IPS-NIHi11 (cell line): ENCODE measurements around the gene YTHDF1.

Source experiments
- DNase-seq: peaks from one replicate; pipeline ENCODE4 v3.0.0; 2012; ENCODE audit warnings: mixed read lengths, low spot score

YTHDF1 gene

DNA sequence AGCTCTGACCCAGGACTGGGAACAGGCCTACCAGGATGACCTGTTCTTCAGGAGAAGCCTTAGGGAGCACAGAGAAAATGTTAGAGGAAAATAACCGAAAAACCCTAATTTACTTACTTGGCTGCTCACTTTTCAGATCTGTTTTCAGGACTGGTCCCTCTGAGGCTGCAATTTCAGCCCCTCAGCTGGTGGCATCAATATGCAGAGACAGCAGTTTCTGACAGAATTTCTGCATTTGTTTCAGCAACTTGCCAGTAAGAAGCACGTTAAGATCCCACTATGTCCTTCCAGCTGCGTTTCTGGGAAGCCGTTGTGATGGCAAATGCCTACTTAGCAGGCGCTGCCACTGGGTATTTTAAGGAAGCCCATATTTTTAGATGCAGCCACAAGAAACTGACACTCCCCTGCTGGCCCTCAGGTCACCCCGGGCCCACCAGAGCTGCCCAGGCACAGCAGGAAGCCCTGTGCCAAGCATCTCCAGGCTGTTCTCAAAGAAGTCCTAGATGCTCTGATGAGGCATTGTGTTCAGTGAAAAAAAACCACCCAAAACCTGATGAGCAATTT lies 7.5 kb downstream of the YTHDF1 start:
- DNase-seq, result no peak

DNA sequence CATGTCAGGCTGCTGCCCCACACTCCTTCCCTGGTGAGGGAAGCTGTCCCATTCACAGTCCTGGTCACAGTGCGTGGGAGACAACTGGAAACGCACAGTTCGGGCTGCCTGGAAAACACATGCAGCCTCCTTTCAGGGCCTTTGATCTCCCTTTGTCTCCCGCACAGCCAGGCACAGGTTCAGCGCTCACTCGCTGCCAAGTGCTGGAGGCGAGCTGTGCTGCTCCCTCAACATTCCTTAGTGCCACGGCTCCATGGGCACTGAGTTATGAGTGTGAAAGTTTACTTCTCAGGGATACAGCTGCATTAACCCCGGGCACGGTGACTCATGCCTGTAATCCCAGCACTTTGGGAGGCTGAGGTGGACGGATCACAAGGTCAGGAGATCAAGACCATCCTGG lies 9.1 kb downstream of the YTHDF1 start:
- no peak for DNase-seq

DNA sequence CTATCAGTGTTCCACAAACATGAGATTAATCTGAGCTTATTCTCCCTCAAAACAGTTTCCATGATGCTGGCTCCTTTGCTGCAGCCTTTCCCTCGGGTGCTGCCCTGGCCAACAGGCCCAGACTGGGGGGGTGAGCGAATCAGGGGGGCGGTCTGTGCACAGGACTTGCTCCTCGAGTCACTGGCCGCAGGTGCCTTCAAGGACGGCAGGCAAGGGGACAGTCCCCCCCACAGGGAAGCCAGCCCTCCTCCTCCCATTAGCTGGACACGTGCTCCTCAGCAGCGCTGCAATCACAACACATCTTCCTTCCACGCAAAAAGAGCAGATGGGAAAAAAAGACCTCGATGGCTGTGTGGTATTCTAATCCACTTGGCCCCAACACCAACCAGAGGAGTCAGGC lies 10.0 kb downstream of the YTHDF1 start:
- no peak for DNase-seq

DNA sequence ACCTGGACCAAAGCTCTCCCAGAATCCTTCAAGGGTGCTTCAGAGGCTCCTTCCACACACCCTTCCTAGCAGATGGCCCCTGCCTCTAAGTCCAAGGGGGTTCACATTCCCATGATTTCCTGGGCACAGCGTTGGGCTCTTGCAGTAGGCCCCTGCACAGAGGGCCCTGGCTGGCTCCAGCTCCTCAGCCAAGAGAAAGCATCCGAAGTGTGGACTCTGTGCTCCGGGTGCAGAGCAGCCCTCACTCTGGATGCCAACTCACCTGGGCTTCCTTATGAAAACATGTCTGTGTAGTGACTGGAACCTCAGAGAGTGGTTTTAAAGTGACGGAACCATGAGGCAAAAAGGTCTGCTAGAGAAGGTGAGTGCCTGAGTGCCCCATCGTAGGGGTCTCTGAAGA lies 11.6 kb downstream of the YTHDF1 start:
- DNase-seq, result no peak

DNA sequence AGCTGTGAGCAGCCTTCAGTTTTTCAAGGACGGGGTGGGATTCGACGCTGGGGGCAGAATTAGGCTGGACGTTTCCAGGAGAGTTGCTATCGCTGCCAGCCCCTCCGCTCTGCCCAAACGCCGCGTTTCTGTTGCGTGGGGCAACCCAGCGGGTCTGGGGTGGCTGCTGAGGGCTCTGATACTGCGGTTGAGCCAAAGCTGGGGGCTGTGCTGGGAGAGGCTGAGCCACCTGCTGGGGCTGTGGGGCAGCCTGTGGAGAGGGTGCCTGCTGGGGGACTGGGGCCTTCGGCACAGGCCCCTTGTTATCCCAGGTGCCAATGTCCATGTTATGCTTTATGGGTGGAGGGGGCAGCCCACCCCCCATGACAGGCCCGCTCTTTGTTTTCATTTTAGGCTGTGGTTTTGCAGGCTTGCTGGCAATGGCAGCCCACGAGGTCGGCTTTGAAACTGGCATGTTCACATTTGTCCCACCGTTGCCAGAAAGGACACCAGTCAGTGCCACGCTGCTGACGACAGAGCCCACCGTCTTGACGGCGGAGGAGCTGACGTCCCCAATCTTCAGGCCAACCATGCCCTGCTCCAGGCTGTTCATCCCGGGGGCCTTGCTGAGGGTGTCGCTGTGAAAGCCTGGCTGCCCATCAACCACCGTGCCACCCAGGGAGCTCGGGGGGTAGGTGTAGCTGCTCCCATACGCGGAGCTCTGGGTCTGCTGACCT lies 13.0 kb downstream of the YTHDF1 start:
- DNase-seq, result no peak

DNA sequence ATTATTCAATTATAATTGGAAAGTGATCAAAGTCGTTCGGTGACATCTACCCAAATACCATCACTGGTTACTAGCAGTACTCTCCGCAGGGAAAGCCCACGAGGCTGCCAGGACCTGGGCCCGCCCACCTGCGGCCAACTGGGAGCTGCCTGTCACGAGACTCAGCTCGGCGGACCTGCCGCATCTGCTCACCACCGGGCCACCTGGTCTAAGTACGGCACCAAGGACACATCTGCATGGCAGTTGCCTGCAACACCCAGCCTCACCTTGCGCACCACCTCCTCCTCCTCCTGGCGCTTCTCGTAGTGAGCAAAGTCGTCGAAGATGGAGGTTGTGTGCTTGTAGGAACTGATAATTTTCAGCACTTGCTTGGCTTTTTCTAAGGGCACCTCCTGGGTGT lies 13.9 kb downstream of the YTHDF1 start:
- DNase-seq, result no peak

DNA sequence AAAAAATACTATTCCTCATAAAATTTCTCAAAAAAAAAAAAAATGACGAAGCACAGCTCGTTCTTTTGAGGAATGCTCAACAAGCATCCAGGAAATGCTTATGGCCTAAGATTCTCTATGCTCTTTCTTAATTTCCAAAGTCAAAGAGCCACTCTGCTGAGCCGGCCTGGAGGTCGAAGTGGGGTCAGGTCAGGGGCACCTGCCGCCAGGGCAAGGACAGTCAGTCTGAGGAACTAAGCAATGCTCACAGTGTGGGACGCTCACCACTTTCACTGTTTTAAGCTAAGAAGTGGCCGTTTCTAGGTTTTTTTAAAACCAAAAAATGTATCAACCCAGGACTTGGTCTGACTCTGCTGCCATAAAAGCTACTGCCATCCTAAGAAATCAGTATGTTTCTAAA lies 17.3 kb downstream of the YTHDF1 start:
- DNase-seq, result no peak

DNA sequence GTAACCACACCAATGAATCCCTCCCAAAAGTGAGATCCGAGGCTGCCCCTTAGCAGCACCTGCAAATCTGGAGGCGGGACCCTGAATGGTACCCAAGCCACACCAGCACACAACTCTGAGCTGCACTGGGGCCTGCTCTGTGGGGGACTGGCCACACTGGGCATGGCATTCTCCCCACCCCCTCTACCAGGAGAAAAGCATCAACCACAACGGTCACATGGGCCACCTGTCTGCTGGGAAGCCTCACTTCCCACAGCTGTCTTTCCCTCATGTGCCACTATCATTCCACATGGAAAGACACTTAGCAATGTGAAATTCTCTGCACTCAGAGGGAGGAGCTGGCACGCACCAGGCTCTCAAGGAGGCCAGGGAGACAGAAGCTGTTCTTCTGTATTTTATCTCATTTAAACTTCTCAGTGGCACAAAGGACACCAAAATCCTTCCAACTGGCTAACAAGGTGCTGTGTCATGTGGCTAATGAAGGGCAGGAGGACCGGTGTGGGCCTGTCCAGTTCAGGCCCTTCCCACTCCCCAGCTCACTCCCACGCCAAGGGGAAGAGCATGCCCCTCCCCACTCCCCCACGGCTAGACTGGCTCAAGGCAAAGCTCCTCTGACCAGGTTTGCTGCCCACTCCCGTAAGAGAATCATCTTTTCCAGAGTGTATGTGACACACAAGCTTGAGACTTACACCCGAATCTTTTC lies 19.0 kb downstream of the YTHDF1 start:
- DNase-seq, result no peak

DNA sequence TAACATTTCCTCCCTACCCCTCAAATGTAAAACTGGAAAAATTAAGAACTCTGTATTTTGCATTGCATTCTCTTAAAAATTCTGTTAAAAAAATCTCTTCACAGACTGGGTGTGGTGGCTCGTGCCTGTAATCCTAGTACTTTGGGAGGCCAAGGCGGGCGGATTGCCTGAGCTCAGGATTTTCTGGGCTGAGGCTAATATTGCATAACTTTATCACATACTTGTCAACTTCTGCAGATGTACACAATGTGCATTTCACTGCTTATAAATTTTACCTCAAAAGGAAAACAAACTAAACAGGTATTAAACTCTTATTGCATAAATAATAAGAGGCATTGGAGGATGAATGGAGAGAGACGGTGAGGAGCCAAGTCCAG lies 21.1 kb downstream of the YTHDF1 start:
- DNase-seq, result no peak

DNA sequence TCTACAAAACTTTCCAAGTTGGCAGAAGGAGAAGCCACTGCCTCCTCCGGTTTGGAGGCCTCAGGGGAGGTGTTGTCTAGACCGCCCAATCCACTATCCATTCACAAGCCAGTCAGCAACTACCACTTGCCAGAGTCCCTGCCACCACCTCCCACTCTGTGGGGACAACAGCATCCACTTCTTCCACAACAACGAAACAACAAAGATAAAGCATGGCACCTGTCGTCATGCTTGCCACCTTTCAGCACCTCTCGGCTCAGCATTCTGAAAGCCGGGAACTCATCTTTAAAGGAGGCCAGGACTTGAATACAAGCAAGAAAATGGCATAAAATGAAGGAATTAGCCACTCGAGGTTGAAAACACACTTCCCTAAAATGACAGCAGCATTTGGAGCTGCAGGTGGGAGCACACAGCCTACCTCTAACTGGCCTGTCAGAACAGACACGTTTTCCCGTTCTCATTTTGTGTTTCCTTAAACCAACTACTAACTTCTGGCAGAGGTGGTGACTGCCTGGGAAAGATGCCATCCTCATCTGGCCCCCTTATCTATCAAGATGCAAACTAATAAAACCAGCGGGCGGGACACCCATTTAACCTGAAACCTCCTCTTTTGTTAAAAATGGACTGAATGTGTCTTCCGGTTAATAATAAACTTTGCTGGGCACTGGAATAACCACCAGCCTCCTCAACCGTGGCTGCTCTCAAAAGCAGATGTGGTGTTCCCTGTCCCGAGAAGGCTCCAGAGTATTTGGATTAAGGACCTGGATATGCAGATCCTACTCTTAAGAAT lies 21.7 kb downstream of the YTHDF1 start:
- DNase-seq, result no peak

DNA sequence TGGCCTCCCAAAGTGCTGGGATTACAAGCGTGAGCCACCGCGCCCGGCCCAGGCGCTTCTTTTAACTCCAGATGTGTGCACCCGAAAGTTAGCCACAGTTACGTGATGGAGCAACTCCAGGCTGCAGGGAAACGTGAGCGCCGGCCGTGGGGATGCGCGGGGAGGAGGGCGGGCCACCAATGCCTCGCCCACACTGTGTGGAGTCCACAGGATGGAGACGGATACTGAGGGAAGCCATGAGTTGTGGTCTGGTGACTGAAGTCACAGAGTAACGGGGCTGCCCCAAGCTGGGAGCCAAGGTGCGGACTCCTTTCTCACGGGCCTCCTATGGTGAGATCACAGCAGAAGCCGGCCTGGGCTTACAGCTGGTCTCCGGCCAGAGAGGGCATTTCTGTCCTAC lies 23.2 kb downstream of the YTHDF1 start:
- no peak for DNase-seq

DNA sequence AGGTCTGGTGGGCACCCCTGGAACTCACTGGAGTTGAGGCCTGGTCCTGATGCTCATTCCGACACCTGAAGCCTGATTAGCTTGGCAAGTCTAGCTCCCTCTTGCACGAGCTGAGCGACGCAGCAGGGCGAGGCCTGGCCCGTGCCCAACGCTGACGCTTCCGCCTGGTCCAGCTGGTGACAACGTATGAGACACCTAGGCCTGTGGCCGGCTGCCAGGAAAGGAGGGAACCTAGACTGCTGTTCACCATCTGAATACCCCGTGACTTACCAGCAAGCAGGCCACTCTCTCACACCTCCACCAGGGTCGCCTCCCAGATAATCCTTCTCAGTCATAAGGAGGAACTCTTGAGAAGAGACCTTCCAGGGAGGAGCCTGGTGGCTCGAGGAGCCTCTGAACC lies 24.5 kb downstream of the YTHDF1 start:
- DNase-seq, result no peak

DNA sequence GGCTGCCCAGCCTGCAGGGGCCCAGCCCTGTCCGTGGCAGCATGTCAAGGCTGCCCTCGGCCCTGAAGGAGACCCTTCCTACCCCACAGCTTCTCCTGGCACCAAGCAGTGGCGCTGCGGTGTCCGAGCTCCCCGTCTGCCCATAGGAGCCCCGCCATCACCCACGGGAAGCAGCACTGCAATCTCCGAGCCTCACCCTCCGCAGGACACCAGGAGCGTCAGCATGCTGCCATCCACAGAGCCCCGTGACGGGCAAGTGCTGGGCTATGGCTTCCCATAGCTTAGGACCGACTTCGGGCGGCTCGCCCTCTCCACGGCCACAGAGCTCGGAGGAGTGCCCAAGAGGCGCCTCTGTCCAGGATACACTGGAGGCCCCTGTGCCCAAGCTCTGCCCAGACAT lies 25.1 kb downstream of the YTHDF1 start:
- no peak for DNase-seq

DNA sequence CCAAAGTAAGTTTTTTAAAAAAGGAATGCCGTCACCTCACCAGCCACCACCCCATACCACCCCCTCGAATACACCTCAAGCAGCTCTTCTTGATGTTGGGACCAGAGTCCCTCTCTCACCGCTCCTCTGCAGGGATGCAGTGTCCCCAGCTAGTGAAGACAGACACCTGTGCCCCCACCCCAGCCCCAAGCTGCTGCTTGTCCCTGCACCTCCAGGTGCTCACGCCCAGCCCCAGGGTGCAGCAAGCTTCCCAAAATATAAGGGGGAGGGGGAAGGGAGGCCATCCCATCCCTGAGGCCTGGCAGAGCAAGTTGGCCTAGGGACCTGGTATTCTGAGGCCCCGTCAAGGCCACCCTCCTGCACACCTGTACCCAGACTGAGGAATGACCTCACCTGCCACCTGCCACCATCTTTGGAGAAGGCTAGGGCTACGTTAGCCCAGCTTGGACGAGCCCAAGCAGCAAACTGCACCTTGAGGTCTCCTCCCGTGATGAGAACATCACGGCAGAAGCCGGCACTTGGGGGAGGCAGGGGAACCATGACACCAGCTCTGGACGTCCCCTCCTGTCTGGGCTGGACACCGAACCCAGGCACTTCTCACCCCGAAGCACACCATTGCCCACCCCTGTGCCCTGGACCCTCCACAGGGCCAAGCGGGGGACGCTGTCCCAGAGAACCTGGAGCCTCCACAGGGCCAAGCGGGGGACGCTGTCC lies 25.9 kb downstream of the YTHDF1 start:
- no peak for DNase-seq

DNA sequence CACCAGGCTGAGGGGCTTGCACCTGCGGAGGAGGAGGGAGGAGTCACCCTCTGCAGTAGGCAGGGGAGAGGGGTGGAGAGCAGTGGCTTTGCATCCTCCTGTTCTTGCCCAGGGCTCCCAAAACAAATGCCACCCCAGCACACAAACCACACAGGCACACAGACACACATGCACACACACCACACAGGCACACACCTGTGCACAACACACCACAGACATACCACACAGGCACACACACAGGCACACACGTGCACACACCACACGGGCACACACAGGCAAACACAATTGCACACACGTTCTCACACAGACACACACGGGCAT lies 26.6 kb downstream of the YTHDF1 start:
- DNase-seq, result no peak

DNA sequence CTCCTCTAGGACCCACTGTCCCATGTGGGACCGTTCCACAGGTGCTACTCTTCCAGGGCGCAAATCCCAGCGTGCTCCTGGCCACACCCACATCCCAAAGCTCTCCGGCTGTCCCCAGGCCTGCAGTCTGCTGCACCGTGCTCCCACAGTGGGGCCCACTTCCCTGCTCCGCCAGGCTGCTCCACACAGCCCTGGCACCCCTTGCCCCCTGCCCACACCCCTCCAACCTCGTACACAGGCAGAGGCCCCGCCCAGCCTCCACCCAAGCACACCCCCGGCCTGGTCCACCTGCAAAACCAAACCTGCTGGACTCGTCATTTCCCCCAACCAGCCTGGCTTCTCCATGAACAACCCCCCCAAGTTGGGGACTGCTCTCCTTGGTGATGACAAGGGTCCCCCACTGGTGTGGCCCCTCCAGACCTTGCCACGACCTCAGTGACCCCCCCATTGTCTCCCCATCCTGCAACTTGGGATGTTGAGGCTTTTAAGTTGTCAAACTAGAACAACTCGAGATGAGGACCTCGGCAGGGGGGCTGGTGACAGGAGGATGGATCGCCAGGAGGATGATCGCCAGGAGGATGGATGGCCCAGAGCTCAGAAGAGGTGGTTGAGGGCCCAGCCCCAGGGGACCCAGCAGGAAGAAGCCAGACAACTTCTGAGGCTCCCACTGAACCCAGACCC lies 27.1 kb downstream of the YTHDF1 start:
- no peak for DNase-seq

DNA sequence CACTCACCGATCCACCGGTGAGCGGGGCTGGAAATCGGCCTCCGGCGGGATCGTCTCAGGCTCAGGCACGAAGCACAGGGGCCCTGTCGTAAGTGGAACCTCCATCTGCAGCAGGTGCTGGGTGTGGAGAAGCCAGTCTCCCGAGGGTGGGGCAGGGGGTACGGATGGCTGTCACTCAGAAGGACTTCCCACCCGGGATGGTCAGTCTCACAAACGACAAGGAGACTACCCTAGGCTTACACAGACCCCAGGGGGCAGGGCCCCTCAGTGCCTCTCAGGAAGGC lies 27.8 kb downstream of the YTHDF1 start:
- no peak for DNase-seq

DNA sequence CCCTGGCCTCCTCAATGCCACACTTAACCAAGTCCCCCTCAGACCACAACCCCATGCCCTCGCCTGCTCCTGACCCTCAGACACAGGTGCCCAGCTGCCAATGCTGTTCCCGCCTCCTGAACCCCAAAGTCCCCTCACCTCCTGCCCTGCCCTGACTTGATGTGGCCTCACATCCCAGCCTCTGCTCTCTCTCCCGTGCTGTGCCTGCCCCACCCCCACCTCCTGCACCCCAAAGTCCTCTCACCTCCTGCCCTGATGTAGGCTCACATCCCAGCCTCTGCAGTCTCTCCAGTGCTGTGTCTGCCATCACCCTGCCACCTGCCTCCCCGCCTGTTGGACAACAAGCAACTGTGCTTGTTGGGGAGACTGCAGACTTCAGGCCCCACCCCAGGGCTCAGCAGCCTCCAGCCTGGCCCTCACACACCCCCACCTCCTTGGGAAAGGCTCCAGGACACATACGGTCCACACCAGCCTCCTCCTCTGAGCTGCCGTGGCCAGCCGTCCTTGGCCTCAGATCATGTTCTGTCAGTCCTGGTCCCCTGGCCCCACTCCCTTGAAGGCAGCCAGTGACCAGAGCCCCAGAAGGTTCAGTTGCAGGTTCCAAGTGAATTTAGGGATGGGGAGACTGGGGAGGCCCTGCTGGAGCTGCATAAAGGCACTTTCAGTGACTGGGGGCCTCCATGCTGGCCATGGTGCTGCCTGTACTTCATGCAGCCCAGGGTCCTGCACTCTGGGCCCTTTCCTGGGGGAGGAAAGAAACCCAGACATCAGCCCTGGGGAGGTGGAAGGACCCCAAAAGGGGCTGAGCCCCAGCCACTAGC lies 28.4 kb downstream of the YTHDF1 start:
- no peak for DNase-seq

DNA sequence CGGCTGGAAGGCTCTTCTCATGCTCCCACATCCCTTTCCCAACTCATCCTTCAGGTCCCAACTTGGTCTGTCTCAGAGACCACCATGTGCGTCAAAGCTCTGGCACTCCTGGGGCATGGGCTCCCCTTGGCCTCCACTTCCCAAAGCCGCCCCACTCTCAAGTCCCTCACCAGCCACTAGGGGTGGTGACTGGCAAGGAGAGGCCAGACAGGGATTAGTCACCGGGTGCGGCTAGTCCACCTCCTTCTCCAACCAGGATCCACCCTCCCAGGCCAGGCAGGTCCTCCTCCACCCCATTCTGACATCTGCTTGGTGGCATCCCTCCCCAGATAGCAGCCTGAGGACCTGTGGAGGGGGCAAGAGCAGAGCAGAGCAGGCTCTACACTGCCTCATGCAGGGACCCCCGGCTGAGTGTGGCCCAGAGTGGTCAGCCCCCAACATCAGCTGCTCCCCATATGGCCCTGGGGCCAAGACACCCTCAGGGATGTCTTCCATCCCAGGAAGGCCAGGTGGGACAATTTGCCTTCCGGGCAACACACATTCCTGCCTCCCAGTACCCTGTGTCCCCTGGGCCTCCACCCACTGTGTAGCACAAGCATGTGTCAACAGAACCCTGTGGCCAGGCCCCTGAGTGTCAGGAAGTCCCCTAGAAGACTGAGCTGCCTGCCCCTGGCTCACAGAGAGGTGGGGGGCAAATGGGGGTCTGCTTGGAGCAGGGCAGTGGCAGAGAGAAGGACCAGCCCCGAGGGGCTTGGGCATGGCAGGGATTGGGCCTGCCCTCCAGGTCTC lies 29.2 kb downstream of the YTHDF1 start:
- DNase-seq, result no peak

DNA sequence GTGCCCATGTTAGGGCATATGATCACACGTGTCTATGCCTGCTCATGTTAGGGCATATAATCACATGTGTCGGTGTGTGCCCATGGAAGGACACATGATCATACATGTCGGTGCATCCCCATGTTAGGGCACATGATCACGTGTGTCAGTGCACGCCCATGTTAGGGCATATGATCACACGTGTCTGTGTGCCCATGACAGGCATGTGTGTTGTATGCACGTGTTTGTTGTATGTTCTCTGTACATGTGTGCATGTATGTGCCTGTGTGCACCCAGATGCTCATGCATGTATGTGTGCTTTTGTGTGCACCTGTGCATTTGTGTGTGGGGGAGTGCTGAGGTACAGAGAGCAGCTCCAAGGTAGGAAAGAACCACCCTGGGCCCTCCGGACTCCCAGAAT lies 29.8 kb downstream of the YTHDF1 start:
- no peak for DNase-seq
